Medulla oblongata (tissue), 1 donor: Measurements from ENCODE around the gene DAPK2.
A peak's percentile ranks its signal among the peaks of the same experiment; 100 is the strongest.
"Not testable (repeated sequence)": the region's sequence is repeated elsewhere in the genome, so short reads cannot be mapped to it uniquely, and the experiment has no call there.

Experiments used
- DNase-seq: peaks from one replicate; pipeline ENCODE4 v3.0.0-alpha.2; 2015; ENCODE audit errors: extremely low spot score

Gene DAPK2

GRCh38 chr15:64046421-64047153 lies at the start of gene DAPK2:
Gene DAPK2 (minus strand): TSS chr15:64046485. CDS start chr15:64040261, 6,224 bp downstream.
- peak; percentile 85 for DNase-seq

GRCh38 chr15:64095431-64095794 lies 49.1 kb upstream of the DAPK2 start:
- no peak for DNase-seq

- DNase-seq, result peak; percentile 100
These were observed 47.5 kb upstream of the DAPK2 start, which contains the start of gene CIAO2A for GRCh38 chr15:64093627-64094417. Gene CIAO2A (minus strand): TSS chr15:64093838. CDS start chr15:64093768, 70 bp downstream.

GRCh38 chr15:64092864-64093626 lies 46.8 kb upstream of the DAPK2 start:
- DNase-seq, result peak; percentile 54

- no peak for DNase-seq
These were observed 46.0 kb upstream of the DAPK2 start for GRCh38 chr15:64092075-64092820.

GRCh38 chr15:64090527-64090926 lies 44.2 kb upstream of the DAPK2 start:
- DNase-seq, result peak; percentile 69

GRCh38 chr15:64089543-64090280 lies 43.4 kb upstream of the DAPK2 start:
- DNase-seq, result peak; percentile 82

GRCh38 chr15:64082757-64083156 lies 36.5 kb upstream of the DAPK2 start:
- no peak for DNase-seq

- not testable (repeated sequence) for DNase-seq
These were observed 27.2 kb upstream of the DAPK2 start for GRCh38 chr15:64073496-64073895.

- no peak for DNase-seq
These were observed 26.5 kb upstream of the DAPK2 start for GRCh38 chr15:64072812-64073211.

- DNase-seq, result no peak
These were observed 25.9 kb upstream of the DAPK2 start for GRCh38 chr15:64071931-64072765.

- peak; percentile 72 for DNase-seq
These were observed 24.9 kb upstream of the DAPK2 start for GRCh38 chr15:64070965-64071851.

GRCh38 chr15:64070106-64070505 lies 23.8 kb upstream of the DAPK2 start:
- no peak for DNase-seq

- no peak for DNase-seq
These were observed 21.8 kb upstream of the DAPK2 start for GRCh38 chr15:64068133-64068532.

GRCh38 chr15:64067564-64068030 lies 21.3 kb upstream of the DAPK2 start:
- peak; percentile 85 for DNase-seq

- no peak for DNase-seq
These were observed 20.2 kb upstream of the DAPK2 start for GRCh38 chr15:64066451-64066850.

GRCh38 chr15:64060716-64061115 lies 14.4 kb upstream of the DAPK2 start:
- no peak for DNase-seq

GRCh38 chr15:64059104-64059503 lies 12.8 kb upstream of the DAPK2 start:
- DNase-seq, result not testable (repeated sequence)

- no peak for DNase-seq
These were observed 12.0 kb upstream of the DAPK2 start for GRCh38 chr15:64058279-64058678.
